GM20431 (cell line): ENCODE results near the gene GULP1.

Experiments used
- in situ Hi-C: fragments of 300-500 bp; cut with MseI, MboI; formaldehyde crosslinking; loops from one replicate; pipeline ENCODE4 v1.15.0; 2020; ENCODE audit warnings: low sequenced_read_pairs; ENCODE audit not compliant: unreplicated experiment

The GULP1 gene

DNA sequence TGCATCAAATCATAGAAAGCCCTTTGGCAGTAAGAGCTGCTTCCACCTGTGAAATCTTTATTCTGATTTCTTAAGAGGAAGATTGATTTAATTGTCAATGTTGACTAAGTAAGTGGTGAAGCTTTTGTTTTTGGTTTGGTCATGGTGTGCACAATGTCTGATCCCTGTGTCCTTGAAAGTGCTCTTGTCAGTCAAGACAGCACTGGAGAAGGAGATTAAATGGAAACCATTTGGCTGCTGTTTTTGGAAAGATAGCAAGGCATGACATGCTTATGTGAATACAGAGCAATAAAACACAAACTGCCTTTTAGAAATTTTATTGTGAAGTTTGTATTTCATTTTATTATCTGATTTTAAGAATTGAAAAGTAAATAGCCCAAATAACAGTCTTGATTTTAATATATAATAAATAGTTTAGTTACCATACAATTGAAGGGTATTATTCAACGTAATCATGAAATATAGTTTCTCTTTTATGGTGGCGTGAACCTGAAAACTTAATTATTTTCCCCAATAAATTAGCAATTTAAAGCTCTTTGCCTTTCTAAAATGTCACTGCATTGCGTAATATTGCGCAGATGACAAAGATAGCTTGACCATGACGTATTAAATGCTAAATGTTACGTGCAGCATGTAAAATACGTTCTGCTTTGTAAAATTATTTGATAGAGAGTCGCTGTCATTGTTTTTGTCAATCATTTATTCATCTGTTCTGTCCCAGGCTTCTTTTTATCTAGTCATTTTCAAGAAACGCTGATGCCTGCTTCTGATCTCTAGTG is 69.0 kb downstream of the GULP1 start:
- in situ Hi-C loops = no loop called here

GRCh38 chr2:188364033-188364630 is 72.5 kb downstream of the GULP1 start:
- in situ Hi-C loops = no loop called here

GRCh38 chr2:188365058-188365641 is 73.5 kb downstream of the GULP1 start:
- in situ Hi-C loops = no loop called here

GRCh38 chr2:188367164-188367563 is 75.5 kb downstream of the GULP1 start:
- in situ Hi-C loops = no loop called here

GRCh38 chr2:188369365-188369764 is 77.7 kb downstream of the GULP1 start:
- in situ Hi-C loops = no loop called here

DNA sequence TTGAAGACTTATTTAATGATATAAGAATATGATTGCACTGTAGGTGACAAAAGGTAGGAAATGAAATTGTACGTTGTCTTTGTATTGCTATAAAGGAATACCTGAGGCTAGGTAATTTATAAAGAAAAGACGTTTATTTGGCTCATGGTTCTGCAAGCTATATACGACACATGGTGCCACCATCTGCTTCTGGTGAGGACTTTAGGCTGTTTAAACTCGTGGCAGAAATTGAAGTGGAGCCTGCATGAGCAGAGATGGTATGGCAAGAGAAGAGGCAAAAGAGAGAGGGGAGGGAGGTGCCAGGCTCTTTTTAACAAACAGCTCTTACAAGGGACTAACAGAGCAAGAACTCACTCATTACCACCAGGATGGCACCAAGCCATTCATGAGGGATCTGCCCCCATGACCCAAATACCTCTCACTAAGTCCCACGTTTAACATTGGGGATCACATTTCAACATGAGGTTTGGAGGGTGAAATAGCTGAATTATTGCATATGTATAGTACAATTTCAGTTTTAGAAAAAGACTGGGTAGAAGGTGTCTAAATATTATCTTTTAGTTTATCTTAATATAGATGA is 86.8 kb downstream of the GULP1 start:
- in situ Hi-C loops = no loop called here

- in situ Hi-C loops = no loop called here
Observed at GRCh38 chr2:188379748-188380147, 88.1 kb downstream of the GULP1 start.

- in situ Hi-C loops = no loop called here
Observed at GRCh38 chr2:188380280-188380679, 88.6 kb downstream of the GULP1 start.

GRCh38 chr2:188381614-188382013 is 89.9 kb downstream of the GULP1 start:
- in situ Hi-C loops = no loop called here

DNA sequence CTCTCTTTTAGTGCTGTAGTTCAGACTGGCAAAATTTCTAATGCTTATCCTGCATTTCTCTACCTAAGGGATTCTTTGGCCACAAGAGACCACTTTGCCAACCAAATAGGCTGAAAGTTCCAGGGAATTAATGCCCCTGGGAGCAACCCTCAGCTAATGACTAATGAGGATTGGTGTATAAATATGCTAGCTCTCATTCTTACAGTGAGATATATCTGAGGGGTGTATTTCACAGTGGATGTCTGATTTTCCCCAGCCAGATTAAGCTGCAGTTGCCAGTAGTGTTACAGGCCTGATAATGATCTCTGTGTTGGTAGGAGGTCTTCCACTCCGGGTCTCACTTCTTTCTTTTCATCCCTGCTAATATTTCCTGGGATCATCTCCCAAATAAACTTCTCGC is 90.4 kb downstream of the GULP1 start:
- in situ Hi-C loops = no loop called here

DNA sequence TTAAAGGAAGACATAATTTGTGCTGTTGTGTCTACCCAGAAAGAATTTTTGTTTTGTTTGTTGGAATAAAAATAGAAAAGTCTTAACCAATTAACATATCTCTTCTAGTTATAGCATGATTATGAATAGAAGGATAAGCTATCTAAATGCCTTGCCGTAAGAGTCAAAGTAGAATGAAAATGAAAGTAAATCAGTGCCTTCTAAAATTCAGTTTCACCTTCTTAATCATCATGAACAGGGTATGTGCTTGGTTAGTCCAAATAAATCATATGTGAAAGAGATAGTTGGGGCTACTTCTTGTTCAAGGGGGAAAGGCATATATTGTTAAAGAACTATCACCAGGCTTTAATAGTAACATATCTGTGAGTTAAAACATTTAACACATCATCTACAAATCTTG is 91.5 kb downstream of the GULP1 start:
- in situ Hi-C loops = no loop called here

- in situ Hi-C loops = no loop called here
Observed at GRCh38 chr2:188385857-188386256, 94.2 kb downstream of the GULP1 start.

- in situ Hi-C loops = no loop called here
Observed at GRCh38 chr2:188388831-188389230, 97.2 kb downstream of the GULP1 start.

GRCh38 chr2:188391354-188391753 is 99.7 kb downstream of the GULP1 start:
- in situ Hi-C loops = no loop called here

GRCh38 chr2:188394931-188395472 is 103.3 kb downstream of the GULP1 start:
- in situ Hi-C loops = no loop called here

DNA sequence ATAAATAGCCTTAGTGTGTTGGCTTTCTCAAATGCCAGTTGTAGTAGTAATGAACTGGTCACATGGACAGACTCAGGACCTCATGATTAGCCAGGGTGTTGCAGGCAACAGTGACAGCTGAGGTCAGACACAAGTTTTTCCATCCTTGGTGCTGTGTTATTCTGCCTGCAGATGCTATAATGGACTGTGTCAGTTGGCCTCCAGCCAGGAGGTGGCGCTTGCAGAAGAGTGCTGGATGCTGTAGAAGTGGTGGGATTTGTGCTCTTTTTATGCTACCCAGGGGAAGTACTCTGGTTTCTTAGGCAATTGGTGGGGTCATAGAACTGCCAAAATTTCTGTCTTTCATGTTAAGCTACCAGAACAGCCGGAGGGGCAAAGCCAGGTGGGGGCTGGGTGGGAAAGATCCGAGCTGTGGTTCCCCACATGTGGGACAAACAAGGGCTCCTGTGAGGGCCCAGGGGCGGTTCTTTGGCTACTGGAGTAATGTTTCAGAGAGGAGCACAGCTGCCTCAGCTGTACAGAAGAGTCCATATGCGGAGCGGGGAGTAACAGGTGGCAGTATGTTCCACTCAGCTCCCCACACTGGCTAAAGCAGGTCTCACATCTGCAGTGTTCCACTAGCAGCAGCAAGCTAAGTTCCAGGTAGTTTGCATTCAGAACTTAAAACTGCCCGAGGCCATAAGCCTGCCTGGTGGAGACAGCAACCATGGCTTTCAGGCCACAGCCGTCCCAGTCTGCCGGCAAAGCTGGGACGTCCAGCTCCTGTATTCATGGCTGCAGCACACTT is 104.4 kb downstream of the GULP1 start:
- in situ Hi-C loops = no loop called here

- in situ Hi-C loops = no loop called here
Observed at GRCh38 chr2:188399159-188399558, 107.5 kb downstream of the GULP1 start.

DNA sequence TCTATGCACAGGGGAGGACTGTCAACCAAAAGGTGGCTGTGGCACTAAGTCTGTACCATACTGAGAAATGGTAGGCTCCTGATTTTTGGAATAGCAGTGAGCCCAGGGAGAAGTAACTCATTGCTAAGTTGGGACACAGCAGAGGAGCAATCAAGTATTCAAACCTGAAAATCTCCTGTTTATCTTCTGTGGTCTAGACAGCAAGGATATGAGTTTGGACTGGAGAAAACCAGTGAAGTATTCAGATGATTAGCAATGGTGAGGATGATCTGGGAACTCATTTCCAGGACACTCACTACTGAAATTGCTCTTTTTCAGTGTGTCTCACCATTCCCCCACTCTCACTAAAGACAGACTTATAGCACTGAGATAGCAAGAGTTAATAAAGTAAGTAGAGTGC is 112.0 kb downstream of the GULP1 start:
- in situ Hi-C loops = no loop called here

DNA sequence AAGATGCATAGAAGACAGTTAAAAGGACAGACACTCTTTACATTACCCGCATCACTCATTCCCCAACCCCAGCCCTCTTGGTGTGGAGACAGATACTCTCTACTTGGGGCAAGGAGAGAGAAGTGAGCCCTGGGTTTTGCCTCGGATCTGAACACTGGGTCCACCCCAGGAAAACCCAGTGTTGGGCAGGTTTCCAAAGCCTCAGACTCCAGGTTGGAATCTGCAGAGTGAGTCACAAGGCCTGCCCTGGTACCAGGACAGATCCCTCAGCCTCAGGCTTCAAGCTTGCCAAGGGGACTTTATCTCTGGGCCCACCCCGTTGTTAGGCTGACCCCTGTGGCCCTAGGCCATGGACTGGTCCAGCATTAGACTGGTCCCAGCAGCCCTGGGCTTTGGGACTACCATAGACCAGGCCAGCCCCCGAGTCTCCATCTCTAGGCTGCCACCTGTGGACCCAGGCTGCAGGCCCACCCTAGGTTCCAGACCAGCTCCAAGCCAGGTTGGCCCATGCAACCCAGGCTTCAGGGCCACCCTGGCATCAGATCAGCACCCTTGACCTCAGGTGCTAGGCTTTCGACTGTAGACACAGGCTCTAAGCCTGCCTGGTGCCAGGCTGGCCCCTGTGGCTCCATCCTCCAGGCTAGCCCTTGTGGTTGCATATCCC is 112.8 kb downstream of the GULP1 start:
- in situ Hi-C loops = no loop called here

- in situ Hi-C loops = no loop called here
Observed at GRCh38 chr2:188406414-188406813, 114.7 kb downstream of the GULP1 start.
